ENCODE data around the gene LAMA3.

The LAMA3 gene

DNA sequence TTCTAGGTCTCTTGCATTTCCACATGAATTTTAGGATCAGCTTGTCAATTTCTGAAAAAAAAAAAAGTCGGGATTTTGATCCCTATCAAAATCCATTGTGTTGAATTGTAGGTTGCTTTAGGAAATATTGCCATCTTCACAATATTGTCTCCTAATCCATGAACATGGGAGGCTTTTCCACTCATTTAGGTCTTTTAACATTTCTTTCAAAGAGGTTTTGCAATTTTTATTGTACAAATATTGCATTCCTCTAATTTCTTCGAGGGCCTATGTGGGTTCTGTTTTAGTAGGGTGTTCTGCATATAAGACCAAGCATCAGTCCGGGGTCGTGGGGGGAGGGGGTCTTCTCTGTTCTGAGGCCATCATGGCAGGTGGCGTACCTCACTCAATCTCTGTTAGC lies 725 bp upstream of the LAMA3 start:
- no peak overlapping the region for H4K8ac ChIP-seq (ENCODE audit: low read length)
- H2BK12ac ChIP-seq (ENCODE audit: low read length in 2 of 2), result no peak overlapping the region
- no peaks in the 10 kb centered on the region for H3K9me3 ChIP-seq (ENCODE audit: control insufficient read depth, low read length)
- H3K18ac ChIP-seq (ENCODE audit: low read depth in 1 of 2, low read length in 2 of 2), result no peak overlapping the region
- no peak overlapping the region for H3K4ac ChIP-seq (ENCODE audit: low read depth in 1 of 2, low read length in 2 of 2)
- H2AFZ ChIP-seq (ENCODE audit: low read depth, low read length), result no peak overlapping the region
- no peak overlapping the region for H3K14ac ChIP-seq (ENCODE audit: low read length in 2 of 2)
- no peak overlapping the region for H4K91ac ChIP-seq (ENCODE audit: low read length)
- peaks cover 20% of the 10 kb centered on the region for H3K4me1 ChIP-seq (ENCODE audit: control insufficient read depth, insufficient read depth, low read depth, low read length)
- H3K9ac ChIP-seq (ENCODE audit: low read length), result no peak overlapping the region
- no peak overlapping the region for H2AK5ac ChIP-seq (ENCODE audit: low read length, severe bottlenecking)
- H3K79me1 ChIP-seq (replicated peaks; ENCODE audit: low read length, poor library complexity, severe bottlenecking), result no peaks in the 10 kb centered on the region
- H2BK5ac ChIP-seq (ENCODE audit: low read depth, low read length, poor library complexity, severe bottlenecking), result no peak overlapping the region
- peak overlapping the region; percentile 98 for H3K4me2 ChIP-seq (ENCODE audit: low read length, poor library complexity, severe bottlenecking)
- 73% methylated on average over 3 of the region's 5 CpGs for WGBS
- H2BK15ac ChIP-seq (ENCODE audit: low read depth, poor library complexity, severe bottlenecking), result no peak overlapping the region
- no peak overlapping the region for H3K23ac ChIP-seq (ENCODE audit: low read length in 2 of 2)
- no peaks in the 10 kb centered on the region for H3K36me3 ChIP-seq (ENCODE audit: control insufficient read depth in 1 of 2, insufficient read depth in 2 of 2, low read depth in 1 of 2, low read length in 2 of 2)
- H2BK120ac ChIP-seq (ENCODE audit: low read depth, low read length), result no peak overlapping the region
- no peak overlapping the region for H3K27ac ChIP-seq (ENCODE audit: low read length, poor library complexity, severe bottlenecking)
- H3K27me3 ChIP-seq (ENCODE audit: control insufficient read depth in 1 of 2, insufficient read depth in 1 of 2, low read length in 2 of 2), result peaks cover 3 to 5% of the 10 kb centered on the region in 2 experiments
- DNase-seq, result no peak
- peak overlapping the region in 1 of 2 experiments; percentile 76 for H3K4me3 ChIP-seq (ENCODE audit: insufficient read depth in 1 of 2, low read depth in 1 of 2, low read length in 2 of 2)

DNA sequence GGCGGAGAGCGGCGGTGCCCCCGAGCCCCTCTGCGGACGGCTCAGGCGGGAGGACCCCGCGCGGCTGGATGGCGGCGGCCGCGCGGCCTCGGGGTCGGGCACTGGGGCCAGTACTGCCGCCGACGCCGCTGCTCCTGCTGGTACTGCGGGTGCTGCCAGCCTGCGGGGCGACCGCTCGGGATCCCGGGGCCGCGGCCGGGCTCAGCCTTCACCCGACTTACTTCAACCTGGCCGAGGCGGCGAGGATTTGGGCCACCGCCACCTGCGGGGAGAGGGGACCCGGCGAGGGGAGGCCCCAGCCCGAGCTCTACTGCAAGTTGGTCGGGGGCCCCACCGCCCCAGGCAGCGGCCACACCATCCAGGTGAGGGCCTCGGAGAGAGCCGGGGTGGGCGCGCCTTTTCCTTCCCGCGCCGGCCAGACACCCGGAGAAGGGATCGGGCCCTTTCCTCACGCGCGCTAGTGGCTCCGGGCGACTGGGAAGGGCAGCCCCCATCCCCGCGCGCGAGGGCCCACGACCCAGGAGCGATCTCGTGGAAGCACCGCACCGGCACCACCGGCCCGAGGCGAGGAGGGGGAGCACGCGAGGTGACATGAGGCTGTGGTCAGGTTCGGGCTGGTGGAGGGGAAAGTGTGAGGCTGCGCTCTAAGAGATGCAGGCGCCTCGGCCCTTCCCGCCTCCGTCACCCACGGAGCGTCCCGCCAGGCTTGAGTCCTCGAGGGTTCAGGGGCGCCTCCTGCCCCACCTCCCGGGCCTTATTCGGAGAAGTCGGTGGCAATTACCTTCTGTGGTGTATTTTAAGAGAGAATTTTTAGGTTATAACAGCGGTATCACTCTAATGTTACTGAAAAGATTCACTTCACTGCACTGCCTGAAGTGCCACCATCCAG lies 607 bp downstream of the LAMA3 start:
- H2BK120ac ChIP-seq (ENCODE audit: low read depth, low read length), result no peak overlapping the region
- H3K18ac ChIP-seq (ENCODE audit: low read depth in 1 of 2, low read length in 2 of 2), result no peak overlapping the region
- H2BK5ac ChIP-seq (ENCODE audit: low read depth, low read length, poor library complexity, severe bottlenecking), result no peak overlapping the region
- no peak overlapping the region for H3K4ac ChIP-seq (ENCODE audit: low read depth in 1 of 2, low read length in 2 of 2)
- no peak for DNase-seq
- H3K27me3 ChIP-seq (ENCODE audit: control insufficient read depth in 1 of 2, insufficient read depth in 1 of 2, low read length in 2 of 2), result peaks cover 3 to 5% of the 10 kb centered on the region in 2 experiments
- H3K14ac ChIP-seq (ENCODE audit: low read length in 2 of 2), result no peak overlapping the region
- H2AK5ac ChIP-seq (ENCODE audit: low read length, severe bottlenecking), result no peak overlapping the region
- peak overlapping the region; percentile 68 to 76 for H3K4me3 ChIP-seq (ENCODE audit: insufficient read depth in 1 of 2, low read depth in 1 of 2, low read length in 2 of 2)
- H4K8ac ChIP-seq (ENCODE audit: low read length), result no peak overlapping the region
- H3K4me2 ChIP-seq (ENCODE audit: low read length, poor library complexity, severe bottlenecking), result peak overlapping the region; percentile 98
- H2AFZ ChIP-seq (ENCODE audit: low read depth, low read length), result no peak overlapping the region
- H3K9me3 ChIP-seq (ENCODE audit: control insufficient read depth, low read length), result no peaks in the 10 kb centered on the region
- no peak overlapping the region for H3K27ac ChIP-seq (ENCODE audit: low read length, poor library complexity, severe bottlenecking)
- H2BK15ac ChIP-seq (ENCODE audit: low read depth, poor library complexity, severe bottlenecking), result no peak overlapping the region
- H2BK12ac ChIP-seq (ENCODE audit: low read length in 2 of 2), result no peak overlapping the region
- no peaks in the 10 kb centered on the region for H3K79me1 ChIP-seq (replicated peaks; ENCODE audit: low read length, poor library complexity, severe bottlenecking)
- no peak overlapping the region for H4K91ac ChIP-seq (ENCODE audit: low read length)
- no peaks in the 10 kb centered on the region for H3K36me3 ChIP-seq (ENCODE audit: control insufficient read depth in 1 of 2, insufficient read depth in 2 of 2, low read depth in 1 of 2, low read length in 2 of 2)
- peak overlapping the region in 1 of 2 experiments; percentile 98 for H3K23ac ChIP-seq (ENCODE audit: low read length in 2 of 2)
- peak overlapping the region; percentile 63 for H3K9ac ChIP-seq (ENCODE audit: low read length)
- 3% methylated on average over 69 of the region's 85 CpGs for WGBS
- peaks cover 18% of the 10 kb centered on the region for H3K4me1 ChIP-seq (ENCODE audit: control insufficient read depth, insufficient read depth, low read depth, low read length)

DNA sequence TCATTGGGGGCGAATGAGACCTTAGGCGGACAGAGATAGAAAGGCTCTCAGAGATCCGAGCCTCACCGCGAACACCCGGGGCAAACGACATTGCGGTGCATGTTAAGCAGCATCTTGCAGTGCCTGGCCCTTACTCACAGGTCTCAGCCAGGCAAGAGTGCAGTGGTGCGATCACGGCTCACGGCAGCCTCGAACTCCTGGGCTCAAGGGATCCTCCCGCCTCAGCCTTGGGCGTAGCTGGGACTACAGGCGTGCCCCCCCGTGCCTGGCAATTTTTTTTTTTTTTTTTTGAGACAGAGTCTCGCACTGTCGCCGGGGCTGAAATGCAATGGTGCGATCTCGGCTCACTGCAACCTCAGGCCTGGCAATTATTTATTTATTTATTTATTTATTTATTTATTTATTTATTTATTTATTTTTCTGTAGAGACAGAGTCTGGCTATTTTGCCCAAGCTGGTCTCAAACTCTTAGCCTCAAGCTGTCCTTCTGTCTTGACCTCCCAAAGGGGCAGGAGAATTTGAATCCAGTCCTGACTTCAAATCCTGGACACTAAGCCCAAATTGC lies 1.3 kb downstream of the LAMA3 start:
- no peak overlapping the region for H2BK120ac ChIP-seq (ENCODE audit: low read depth, low read length)
- peak overlapping the region in 1 of 2 experiments; percentile 76 for H3K4me3 ChIP-seq (ENCODE audit: insufficient read depth in 1 of 2, low read depth in 1 of 2, low read length in 2 of 2)
- 51% methylated on average over 16 of the region's 21 CpGs for WGBS
- no peak for DNase-seq
- no peak overlapping the region for H2BK15ac ChIP-seq (ENCODE audit: low read depth, poor library complexity, severe bottlenecking)
- H3K9me3 ChIP-seq (ENCODE audit: control insufficient read depth, low read length), result no peaks in the 10 kb centered on the region
- peaks cover 3 to 5% of the 10 kb centered on the region in 2 experiments for H3K27me3 ChIP-seq (ENCODE audit: control insufficient read depth in 1 of 2, insufficient read depth in 1 of 2, low read length in 2 of 2)
- no peak overlapping the region for H3K18ac ChIP-seq (ENCODE audit: low read depth in 1 of 2, low read length in 2 of 2)
- peaks cover 19% of the 10 kb centered on the region for H3K4me1 ChIP-seq (ENCODE audit: control insufficient read depth, insufficient read depth, low read depth, low read length)
- no peak overlapping the region for H3K4me2 ChIP-seq (ENCODE audit: low read length, poor library complexity, severe bottlenecking)
- no peak overlapping the region for H2BK12ac ChIP-seq (ENCODE audit: low read length in 2 of 2)
- H3K23ac ChIP-seq (ENCODE audit: low read length in 2 of 2), result no peak overlapping the region
- H2AK5ac ChIP-seq (ENCODE audit: low read length, severe bottlenecking), result no peak overlapping the region
- no peaks in the 10 kb centered on the region for H3K36me3 ChIP-seq (ENCODE audit: control insufficient read depth in 1 of 2, insufficient read depth in 2 of 2, low read depth in 1 of 2, low read length in 2 of 2)
- H4K8ac ChIP-seq (ENCODE audit: low read length), result no peak overlapping the region
- H3K27ac ChIP-seq (ENCODE audit: low read length, poor library complexity, severe bottlenecking), result no peak overlapping the region
- H4K91ac ChIP-seq (ENCODE audit: low read length), result no peak overlapping the region
- peak overlapping the region; percentile 63 for H3K9ac ChIP-seq (ENCODE audit: low read length)
- H2BK5ac ChIP-seq (ENCODE audit: low read depth, low read length, poor library complexity, severe bottlenecking), result no peak overlapping the region
- H3K14ac ChIP-seq (ENCODE audit: low read length in 2 of 2), result no peak overlapping the region
- no peak overlapping the region for H2AFZ ChIP-seq (ENCODE audit: low read depth, low read length)
- no peak overlapping the region for H3K4ac ChIP-seq (ENCODE audit: low read depth in 1 of 2, low read length in 2 of 2)
- H3K79me1 ChIP-seq (replicated peaks; ENCODE audit: low read length, poor library complexity, severe bottlenecking), result no peaks in the 10 kb centered on the region

DNA sequence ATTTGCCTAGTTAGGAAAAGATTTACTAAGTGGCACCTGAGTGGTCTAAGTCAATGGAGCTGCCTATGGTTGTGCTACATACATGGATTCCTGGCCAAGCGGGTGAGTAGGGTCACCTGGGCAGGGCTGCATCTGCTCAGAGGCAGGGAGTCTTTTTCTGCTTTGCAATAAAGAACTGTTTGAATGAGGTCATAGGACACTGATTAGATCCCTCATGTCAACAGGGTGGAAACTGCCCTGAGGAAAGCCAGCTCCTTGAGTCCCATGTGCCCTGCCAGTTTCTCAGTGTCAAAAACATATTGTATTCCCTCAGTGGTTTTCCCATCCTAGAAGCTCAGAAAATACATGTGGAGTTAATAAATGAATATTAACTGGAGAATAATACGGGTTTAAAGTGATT lies 4.6 kb downstream of the LAMA3 start:
- Histone ChIP-seq H3K4ac (ENCODE audit: low read depth in 1 of 2, low read length in 2 of 2) (no peak overlapping the region), H4K91ac (ENCODE audit: low read length) (no peak overlapping the region), H3K4me3 (ENCODE audit: insufficient read depth in 1 of 2, low read depth in 1 of 2, low read length in 2 of 2) (no peak overlapping the region), H2BK5ac (ENCODE audit: low read depth, low read length, poor library complexity, severe bottlenecking) (no peak overlapping the region), H4K8ac (ENCODE audit: low read length) (no peak overlapping the region), H2AFZ (ENCODE audit: low read depth, low read length) (no peak overlapping the region), H2BK12ac (ENCODE audit: low read length in 2 of 2) (no peak overlapping the region), H3K27ac (ENCODE audit: low read length, poor library complexity, severe bottlenecking) (no peak overlapping the region), H2BK15ac (ENCODE audit: low read depth, poor library complexity, severe bottlenecking) (no peak overlapping the region), H2AK5ac (ENCODE audit: low read length, severe bottlenecking) (peak overlapping the region; percentile 42), H3K9ac (ENCODE audit: low read length) (no peak overlapping the region), H3K79me1 (replicated peaks; ENCODE audit: low read length, poor library complexity, severe bottlenecking) (no peaks in the 10 kb centered on the region), H2BK120ac (ENCODE audit: low read depth, low read length) (no peak overlapping the region), H3K4me1 (ENCODE audit: control insufficient read depth, insufficient read depth, low read depth, low read length) (peaks cover 20% of the 10 kb centered on the region), H3K18ac (ENCODE audit: low read depth in 1 of 2, low read length in 2 of 2) (peak overlapping the region in 1 of 2 experiments; percentile 32), H3K27me3 (ENCODE audit: control insufficient read depth in 1 of 2, insufficient read depth in 1 of 2, low read length in 2 of 2) (peaks cover under 1 to 2% of the 10 kb centered on the region in 2 experiments), H3K23ac (ENCODE audit: low read length in 2 of 2) (no peak overlapping the region), H3K36me3 (ENCODE audit: control insufficient read depth in 1 of 2, insufficient read depth in 2 of 2, low read depth in 1 of 2, low read length in 2 of 2) (no peaks in the 10 kb centered on the region), H3K4me2 (ENCODE audit: low read length, poor library complexity, severe bottlenecking) (no peak overlapping the region), H3K9me3 (ENCODE audit: control insufficient read depth, low read length) (no peaks in the 10 kb centered on the region), H3K14ac (ENCODE audit: low read length in 2 of 2) (no peak overlapping the region)
- WGBS, result 98% methylated on average over 2 of the region's 2 CpGs
- DNase-seq, result no peak
